ENCODE results near the gene EFNB3. TPM values are rescaled to one million over a fixed set of nuclear protein-coding genes. Genes with fewer than 3 reads are reported as not detected.

EFNB3 gene
- total and polyA plus RNA-seq, 2 experiments from 2014 or later, result 70.3 to 72.0 TPM

DNA sequence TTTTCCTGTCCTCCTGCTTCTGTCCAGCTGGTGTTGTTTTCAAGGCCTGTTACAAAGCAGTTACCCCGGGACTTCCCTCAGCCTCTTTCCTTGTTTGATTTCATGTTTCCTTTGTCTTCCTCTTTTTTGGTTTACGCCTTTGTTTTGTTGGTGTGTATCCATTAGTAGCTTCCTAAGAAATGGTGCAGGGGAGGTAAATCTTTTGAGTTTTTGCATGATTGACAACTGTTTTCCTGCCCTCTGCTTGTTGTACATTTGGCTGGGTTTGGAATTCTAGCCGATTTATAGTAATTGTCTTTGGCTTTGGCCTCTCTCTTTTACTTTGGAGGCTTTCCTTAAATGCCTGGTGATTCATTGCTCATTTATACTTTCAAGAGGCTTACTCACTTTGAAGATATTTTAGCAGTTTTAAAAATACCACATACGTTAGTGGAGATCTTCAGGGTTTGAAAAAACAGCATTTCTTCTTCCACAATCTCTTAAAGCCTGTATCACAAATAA is 45.4 kb downstream of the EFNB3 start:
- H3K27me3 ChIP-seq, result no peaks in the 10 kb centered on the region
- no peaks in the 10 kb centered on the region for H3K36me3 ChIP-seq
- TF ChIP-seq CTCF (IDR thresholded peaks at IDR 0.05; ENCODE audit: low read depth, low read length), result no peak
- H3K9me3 ChIP-seq (ENCODE audit: low read depth), result no peaks in the 10 kb centered on the region
- no peak overlapping the region for H3K4me3 ChIP-seq
- DNase-seq (ENCODE audit: low read depth in 1 of 2, low spot score in 1 of 2), result peak in 1 of 2 donors; percentile 85
- H3K4me1 ChIP-seq (ENCODE audit: low read depth), result peaks cover 21% of the 10 kb centered on the region
- no peak overlapping the region for H3K27ac ChIP-seq

DNA sequence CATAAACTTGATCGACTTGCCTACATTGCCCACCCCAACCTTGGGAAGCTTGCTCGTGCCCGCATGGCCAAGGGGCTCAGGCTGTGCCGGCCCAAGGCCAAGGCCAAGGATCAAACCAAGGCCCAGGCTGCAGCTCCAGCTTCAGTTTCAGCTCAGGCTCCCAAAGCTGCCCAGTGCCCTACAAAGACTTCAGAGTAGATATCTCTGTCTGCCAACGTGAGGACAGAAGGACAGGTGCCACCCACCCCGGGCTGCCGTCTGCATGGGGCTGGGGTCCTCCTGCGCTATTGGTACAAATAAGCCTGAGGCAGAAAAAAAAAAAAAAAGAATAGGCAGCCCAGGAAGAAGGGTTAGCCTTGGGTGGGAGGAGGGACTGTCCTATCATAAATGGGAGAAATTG is 49.7 kb downstream of the EFNB3 start:
- no peaks in the 10 kb centered on the region for H3K36me3 ChIP-seq
- TF ChIP-seq CTCF (IDR thresholded peaks at IDR 0.05; ENCODE audit: low read depth, low read length), result no peak
- DNase-seq (ENCODE audit: low read depth in 1 of 2, low spot score in 1 of 2), result no peak
- H3K4me3 ChIP-seq, result no peak overlapping the region
- H3K27me3 ChIP-seq, result no peaks in the 10 kb centered on the region
- H3K4me1 ChIP-seq (ENCODE audit: low read depth), result peaks cover 7% of the 10 kb centered on the region
- H3K9me3 ChIP-seq (ENCODE audit: low read depth), result no peaks in the 10 kb centered on the region
- H3K27ac ChIP-seq, result no peak overlapping the region

GRCh38 chr17:7755095-7755890 is 50.3 kb downstream of the EFNB3 start:
- TF ChIP-seq CTCF (IDR thresholded peaks at IDR 0.05; ENCODE audit: low read depth, low read length), result no peak
- no peak overlapping the region for H3K27ac ChIP-seq
- peaks cover 7% of the 10 kb centered on the region for H3K4me1 ChIP-seq (ENCODE audit: low read depth)
- H3K4me3 ChIP-seq, result no peak overlapping the region
- no peak for DNase-seq (ENCODE audit: low read depth in 1 of 2, low spot score in 1 of 2)
- H3K36me3 ChIP-seq, result no peaks in the 10 kb centered on the region
- no peaks in the 10 kb centered on the region for H3K9me3 ChIP-seq (ENCODE audit: low read depth)
- H3K27me3 ChIP-seq, result no peaks in the 10 kb centered on the region

DNA sequence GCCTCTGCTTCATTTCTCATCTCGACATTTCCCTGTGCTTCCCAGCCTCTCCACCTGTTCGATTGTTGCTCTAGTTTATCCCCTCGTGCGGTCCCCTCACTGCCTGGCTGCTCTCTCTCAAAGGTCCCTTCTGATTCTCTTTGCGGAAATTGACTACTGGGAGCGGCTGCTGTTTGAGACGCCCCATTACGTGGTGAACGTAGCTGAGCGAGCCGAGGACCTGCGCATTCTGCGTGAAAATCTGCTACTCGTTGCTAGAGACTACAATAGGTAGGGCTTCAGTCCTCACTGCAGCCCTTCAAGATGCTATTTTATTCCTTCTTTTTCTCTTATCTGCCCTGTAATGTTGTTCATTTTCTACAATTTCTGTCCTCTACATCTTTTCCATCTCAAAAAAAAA is 52.0 kb downstream of the EFNB3 start:
- DNase-seq (ENCODE audit: low read depth in 1 of 2, low spot score in 1 of 2), result no peak
- no peak for TF ChIP-seq CTCF (IDR thresholded peaks at IDR 0.05; ENCODE audit: low read depth, low read length)
- H3K4me3 ChIP-seq, result no peak overlapping the region
- no peaks in the 10 kb centered on the region for H3K36me3 ChIP-seq
- H3K27me3 ChIP-seq, result no peaks in the 10 kb centered on the region
- H3K9me3 ChIP-seq (ENCODE audit: low read depth), result no peaks in the 10 kb centered on the region
- no peak overlapping the region for H3K27ac ChIP-seq
- H3K4me1 ChIP-seq (ENCODE audit: low read depth), result no peaks in the 10 kb centered on the region

Other genes with a start within 250 kb of the EFNB3 start
- 28.5 and 40.4 TPM in 2 replicates for gene ZBTB4, start 225.6 kb upstream of the EFNB3 start, total RNA-seq
- 17.9 and 26.6 TPM in 2 replicates for gene ZBTB4, start 225.6 kb upstream of the EFNB3 start, polyA plus RNA-seq
- not detected in 2 replicates for gene SLC35G6, start 223.8 kb upstream of the EFNB3 start, total RNA-seq
- gene SLC35G6, start 223.8 kb upstream of the EFNB3 start, polyA plus RNA-seq, result 0.10 and 1.9 TPM in 2 replicates
- 40.7 and 41.3 TPM in 2 replicates for gene POLR2A, start 220.8 kb upstream of the EFNB3 start, total RNA-seq
- gene POLR2A, start 220.8 kb upstream of the EFNB3 start, polyA plus RNA-seq, result 53.8 and 62.3 TPM in 2 replicates
- 4.1 and 11.7 TPM in 2 replicates for gene TNFSF12, start 156.1 kb upstream of the EFNB3 start, total RNA-seq
- gene TNFSF12, start 156.1 kb upstream of the EFNB3 start, polyA plus RNA-seq, result 3.2 and 6.7 TPM in 2 replicates
- 3.1 and 7.4 TPM in 2 replicates for gene TNFSF13, start 146.5 kb upstream of the EFNB3 start, total RNA-seq
- 2.5 and 3.9 TPM in 2 replicates for gene TNFSF13, start 146.5 kb upstream of the EFNB3 start, polyA plus RNA-seq
- gene SENP3, start 143.3 kb upstream of the EFNB3 start, total RNA-seq, result 71.5 and 78.9 TPM in 2 replicates
- gene SENP3, start 143.3 kb upstream of the EFNB3 start, polyA plus RNA-seq, result 43.4 and 45.0 TPM in 2 replicates
- 0.35 and 0.39 TPM in 2 replicates for gene CD68, start 125.6 kb upstream of the EFNB3 start, total RNA-seq
- gene CD68, start 125.6 kb upstream of the EFNB3 start, polyA plus RNA-seq, result 0.23 TPM in 1 of 2 replicates, not detected in the other
- gene MPDU1, start 121.3 kb upstream of the EFNB3 start, total RNA-seq, result 90.9 and 128 TPM in 2 replicates
- 63.6 and 86.9 TPM in 2 replicates for gene MPDU1, start 121.3 kb upstream of the EFNB3 start, polyA plus RNA-seq
- gene SOX15, start 115.1 kb upstream of the EFNB3 start, total RNA-seq, result 5.4 and 6.5 TPM in 2 replicates
- gene SOX15, start 115.1 kb upstream of the EFNB3 start, polyA plus RNA-seq, result 5.3 and 5.9 TPM in 2 replicates
- gene FXR2, start 90.3 kb upstream of the EFNB3 start, total RNA-seq, result 65.0 and 69.2 TPM in 2 replicates
- gene FXR2, start 90.3 kb upstream of the EFNB3 start, polyA plus RNA-seq, result 60.5 and 65.5 TPM in 2 replicates
- 130 and 143 TPM in 2 replicates for gene SAT2, start 77.4 kb upstream of the EFNB3 start, total RNA-seq
- 142 and 148 TPM in 2 replicates for gene SAT2, start 77.4 kb upstream of the EFNB3 start, polyA plus RNA-seq
- 2.2 and 2.8 TPM in 2 replicates for gene SHBG, start 75.1 kb upstream of the EFNB3 start, total RNA-seq
- gene SHBG, start 75.1 kb upstream of the EFNB3 start, polyA plus RNA-seq, result 3.9 and 5.6 TPM in 2 replicates
- 26.2 and 34.6 TPM in 2 replicates for gene ATP1B2, start 54.3 kb upstream of the EFNB3 start, total RNA-seq
- 157 TPM in 2 replicates for gene ATP1B2, start 54.3 kb upstream of the EFNB3 start, polyA plus RNA-seq
- gene TP53, start 17.7 kb upstream of the EFNB3 start, total RNA-seq, result 28.9 and 30.9 TPM in 2 replicates
- 19.4 and 25.4 TPM in 2 replicates for gene TP53, start 17.7 kb upstream of the EFNB3 start, polyA plus RNA-seq
- gene WRAP53, start 16.7 kb upstream of the EFNB3 start, total RNA-seq, result 11.5 and 12.0 TPM in 2 replicates
- gene WRAP53, start 16.7 kb upstream of the EFNB3 start, polyA plus RNA-seq, result 17.2 and 23.0 TPM in 2 replicates
- gene DNAH2, start 12.5 kb downstream of the EFNB3 start, total RNA-seq, result 0.88 and 3.0 TPM in 2 replicates
- 0.42 and 0.77 TPM in 2 replicates for gene DNAH2, start 12.5 kb downstream of the EFNB3 start, polyA plus RNA-seq
- 11.1 and 20.8 TPM in 2 replicates for gene KDM6B, start 129.0 kb downstream of the EFNB3 start, total RNA-seq
- gene KDM6B, start 129.0 kb downstream of the EFNB3 start, polyA plus RNA-seq, result 9.0 and 9.7 TPM in 2 replicates
- gene TMEM88, start 149.9 kb downstream of the EFNB3 start, total RNA-seq, result 27.4 and 51.2 TPM in 2 replicates
- 31.3 and 66.1 TPM in 2 replicates for gene TMEM88, start 149.9 kb downstream of the EFNB3 start, polyA plus RNA-seq
- gene NAA38, start 152.4 kb downstream of the EFNB3 start, total RNA-seq, result 107 and 130 TPM in 2 replicates
- gene NAA38, start 152.4 kb downstream of the EFNB3 start, polyA plus RNA-seq, result 158 and 168 TPM in 2 replicates
- 14.0 and 14.3 TPM in 2 replicates for gene CYB5D1, start 152.8 kb downstream of the EFNB3 start, total RNA-seq
- gene CYB5D1, start 152.8 kb downstream of the EFNB3 start, polyA plus RNA-seq, result 10.7 and 13.7 TPM in 2 replicates
- gene CHD3, start 183.6 kb downstream of the EFNB3 start, total RNA-seq, result 40.2 and 64.7 TPM in 2 replicates
- gene CHD3, start 183.6 kb downstream of the EFNB3 start, polyA plus RNA-seq, result 15.9 and 19.7 TPM in 2 replicates
- gene RNF227, start 211.1 kb downstream of the EFNB3 start, total RNA-seq, result 20.3 and 26.1 TPM in 2 replicates
- gene RNF227, start 211.1 kb downstream of the EFNB3 start, polyA plus RNA-seq, result 5.2 and 5.8 TPM in 2 replicates
- 1.8 and 3.3 TPM in 2 replicates for gene KCNAB3, start 224.7 kb downstream of the EFNB3 start, total RNA-seq
- gene KCNAB3, start 224.7 kb downstream of the EFNB3 start, polyA plus RNA-seq, result 1.3 and 1.4 TPM in 2 replicates
- 92.0 and 110 TPM in 2 replicates for gene TRAPPC1, start 226.7 kb downstream of the EFNB3 start, total RNA-seq
- 340 and 386 TPM in 2 replicates for gene TRAPPC1, start 226.7 kb downstream of the EFNB3 start, polyA plus RNA-seq
- 19.6 and 42.6 TPM in 2 replicates for gene CNTROB, start 227.0 kb downstream of the EFNB3 start, total RNA-seq
- 23.1 and 44.0 TPM in 2 replicates for gene CNTROB, start 227.0 kb downstream of the EFNB3 start, polyA plus RNA-seq

All from cardiac muscle cell (in vitro differentiated cells and primary cell).